ENCODE data around the gene RIF1.

Gene RIF1

GRCh38 chr2:151525821-151526373, 116.2 kb downstream of the RIF1 start:
- no peak for DNase-seq

GRCh38 chr2:151526572-151527090, 116.9 kb downstream of the RIF1 start:
- DNase-seq = no peak
